IPS DF 6.9 (cell line): ENCODE data around the gene FASN.
"Not testable (repeated sequence)": the region's sequence is repeated elsewhere in the genome, so short reads cannot be mapped to it uniquely, and the experiment has no call there.

ENCODE experiments used
- DNase-seq: peaks from one replicate; pipeline ENCODE4 v3.0.0-alpha.2; 2013; ENCODE audit warnings: low read depth, low spot score
- H3K27ac ChIP-seq: one replicate; pipeline ENCODE4 v1.5.1; 2013; ENCODE audit warnings: low read length, control low read depth
- H3K27me3 ChIP-seq: 2 replicates; pipeline ENCODE4 v1.6.1; 2013; ENCODE audit warnings: mild to moderate bottlenecking, low read length; ENCODE audit not compliant: control insufficient read depth, insufficient read depth
- H3K36me3 ChIP-seq: 2 replicates; pipeline ENCODE4 v1.6.1; 2013; ENCODE audit warnings: low read length; ENCODE audit not compliant: control insufficient read depth, insufficient read depth
- H3K4me1 ChIP-seq: 2 replicates; pipeline ENCODE4 v1.6.1; 2013; ENCODE audit warnings: low read length; ENCODE audit not compliant: control insufficient read depth, insufficient read depth
- H3K4me3 ChIP-seq: 2 replicates; pipeline ENCODE4 v1.5.1; 2013; ENCODE audit warnings: mild to moderate bottlenecking, low read length
- H3K9me3 ChIP-seq: 2 replicates; pipeline ENCODE4 v1.6.1; 2013; ENCODE audit warnings: low read length, inconsistent platforms; ENCODE audit not compliant: control insufficient read depth, insufficient read depth
- WGBS: extraction: QIAGEN DNeasy Blood & Tissue Kit; methylation state at CpG from one replicate; pipeline ENCODE4 v1.1.7; 2013; ENCODE audit warnings: mixed read lengths, missing lambda C conversion rate; ENCODE audit not compliant: insufficient read length, insufficient coverage; 5-methylcytosine and 5-hydroxymethylcytosine counted together

The FASN gene

DNA sequence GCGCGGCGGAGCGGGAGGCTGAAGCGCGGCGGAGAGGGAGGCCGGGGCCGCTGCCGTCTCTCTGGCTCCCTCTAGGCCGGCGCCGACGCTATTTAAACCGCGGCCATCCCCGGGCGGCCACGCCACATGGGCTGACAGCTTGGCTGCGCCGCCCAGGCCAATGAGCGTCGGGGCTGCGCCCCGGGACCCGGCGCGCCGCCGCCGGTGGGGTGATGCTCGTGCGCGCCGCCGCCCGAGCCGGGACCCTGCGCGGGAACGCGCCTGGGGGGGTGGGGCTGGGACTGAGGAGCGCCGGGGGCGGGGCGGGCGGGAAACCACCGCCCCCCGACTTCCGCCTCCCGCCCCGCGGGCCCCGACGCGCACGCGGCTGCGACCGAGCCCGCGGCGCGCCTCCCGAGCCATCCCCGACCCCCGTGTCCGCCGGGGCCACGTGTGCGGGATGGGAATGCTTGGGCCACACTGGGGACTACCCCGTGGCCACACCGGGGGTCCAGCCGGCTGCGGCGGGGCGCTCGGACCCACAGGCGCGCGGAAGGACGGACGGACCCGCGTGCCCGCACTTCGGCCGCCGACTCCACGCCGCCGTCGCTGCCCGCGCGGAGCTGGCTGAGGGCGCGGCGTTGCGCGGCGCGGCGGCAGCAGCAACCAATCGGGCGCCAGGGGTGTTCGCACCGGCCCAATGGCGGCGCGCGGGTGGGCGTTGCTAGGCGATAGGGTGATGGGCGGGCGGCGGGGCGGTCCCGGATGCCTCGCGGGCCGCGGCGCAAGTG is at the start of gene FASN:
Gene FASN, minus strand, starts transcription at position 68 of the 770 bp plus-strand sequence. CDS start 1,791 bp downstream, outside the sequence.
- peak; percentile 76 for DNase-seq
- Histone ChIP-seq H3K27me3 (no peaks in the 10 kb centered on the region), H3K27ac (no peak within 1 kb of the TSS), H3K4me3 (peak within 1 kb of the TSS; percentile 78), H3K9me3 (no peaks in the 10 kb centered on the region), H3K4me1 (peaks cover 20% of the 10 kb centered on the region), H3K36me3 (peaks cover 24% of the 10 kb centered on the region)
- WGBS = no CpG with 5 or more reads among the region's 124 CpGs

DNA sequence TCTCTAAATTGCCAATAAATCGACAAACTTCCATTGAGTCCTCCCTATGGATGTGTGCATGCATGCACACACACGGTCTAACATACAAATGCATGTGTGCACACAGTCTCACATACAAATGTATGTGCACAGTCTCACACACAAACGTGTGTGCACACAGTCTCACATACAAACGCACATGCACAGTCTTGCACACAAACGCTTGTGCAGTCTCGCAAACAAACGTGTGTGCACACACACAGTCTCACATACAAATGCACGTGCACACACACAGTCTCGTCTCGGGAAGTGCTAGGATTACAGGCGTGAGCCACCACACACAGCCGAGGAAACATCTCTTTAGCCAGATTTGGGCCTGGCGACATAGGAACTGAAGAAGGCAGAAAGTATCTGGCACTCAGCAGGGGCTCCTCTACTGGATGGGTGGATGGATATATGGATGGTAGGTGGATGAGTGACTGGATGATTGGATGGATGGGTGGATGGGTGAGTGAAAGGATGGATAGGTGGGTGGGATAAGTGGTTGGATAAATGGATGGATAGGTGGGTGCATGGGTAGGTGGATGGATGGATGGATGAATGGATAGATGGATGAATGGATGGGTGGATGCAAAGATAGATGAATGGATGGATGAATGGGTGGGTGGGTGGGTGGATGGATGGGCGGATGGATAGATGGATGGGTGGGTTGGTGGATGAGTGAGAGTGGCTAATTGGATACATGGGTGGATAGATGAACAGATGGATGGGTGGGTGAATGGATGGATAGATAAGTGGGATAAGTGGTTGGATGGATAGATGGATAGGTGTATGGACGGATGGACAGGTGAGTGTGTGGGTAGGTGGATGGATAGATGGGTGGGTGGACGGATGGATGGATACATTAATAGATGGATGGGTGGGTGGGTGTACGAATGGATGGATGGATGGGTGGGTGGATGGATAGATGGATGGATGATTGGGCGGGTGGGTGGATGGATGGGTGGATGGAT is 48.9 kb upstream of the FASN start:
- Histone ChIP-seq H3K9me3 (no peaks in the 10 kb centered on the region), H3K27me3 (no peaks in the 10 kb centered on the region), H3K4me1 (no peaks in the 10 kb centered on the region), H3K36me3 (no peaks in the 10 kb centered on the region), H3K4me3 (no peak overlapping the region), H3K27ac (no peak overlapping the region)
- DNase-seq = no peak
- 100% methylated on average over 3 of the region's 18 CpGs for WGBS

DNA sequence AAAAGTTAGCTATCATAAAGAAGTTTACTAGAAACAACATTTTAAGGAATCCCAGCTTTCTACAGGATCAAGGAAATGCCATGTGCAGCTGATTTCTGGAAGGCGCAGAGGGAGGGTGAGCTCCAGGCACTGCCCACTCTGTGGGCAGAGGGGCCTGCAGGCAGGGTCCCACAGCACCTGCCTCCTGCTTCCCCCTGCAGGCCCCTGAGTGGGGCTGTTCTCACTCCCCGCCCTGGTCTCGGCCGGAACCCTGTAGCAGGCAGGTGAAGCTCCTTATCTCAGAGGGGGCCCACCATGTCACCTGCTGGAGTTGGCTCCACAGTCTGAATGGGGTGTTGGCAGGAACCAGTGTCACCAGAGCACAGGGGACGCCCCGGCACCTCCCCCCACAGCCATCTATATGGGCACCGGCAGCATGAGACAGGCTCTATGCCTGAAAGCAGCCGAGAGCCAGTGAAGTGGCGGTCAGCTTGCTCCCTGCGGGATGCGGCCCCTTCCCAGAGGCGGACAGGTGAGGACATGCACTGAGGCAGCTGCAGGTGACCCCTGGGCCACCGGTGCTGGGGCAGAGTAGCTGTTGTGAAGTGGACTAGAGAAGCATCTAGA is 47.6 kb upstream of the FASN start:
- H3K4me3 ChIP-seq = no peak overlapping the region
- no peak for DNase-seq
- no peaks in the 10 kb centered on the region for H3K9me3 ChIP-seq
- H3K36me3 ChIP-seq = no peaks in the 10 kb centered on the region
- H3K4me1 ChIP-seq = no peaks in the 10 kb centered on the region
- WGBS = no CpG with 5 or more reads among the region's 13 CpGs
- no peaks in the 10 kb centered on the region for H3K27me3 ChIP-seq
- H3K27ac ChIP-seq = no peak overlapping the region

DNA sequence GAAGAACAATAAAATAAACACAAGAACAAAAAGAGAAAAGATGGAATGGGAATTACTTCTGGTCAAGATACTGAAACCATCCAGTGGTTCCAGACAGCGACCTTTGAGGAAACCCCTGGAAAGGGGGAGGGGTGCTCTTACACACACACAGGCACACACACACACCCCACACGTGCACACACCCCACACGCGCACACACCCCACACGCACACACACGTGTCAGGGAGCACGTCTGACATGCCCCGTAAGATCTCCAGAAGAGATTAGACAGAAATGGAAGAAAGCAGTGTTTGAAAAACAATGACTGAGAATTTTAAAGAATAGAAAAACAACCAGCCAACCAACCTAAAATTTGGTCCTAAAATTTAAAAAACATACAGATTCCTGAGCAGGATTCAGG is 45.3 kb upstream of the FASN start:
- Histone ChIP-seq H3K9me3 (no peaks in the 10 kb centered on the region), H3K36me3 (no peaks in the 10 kb centered on the region), H3K4me1 (no peaks in the 10 kb centered on the region), H3K4me3 (no peak overlapping the region), H3K27me3 (no peaks in the 10 kb centered on the region), H3K27ac (no peak overlapping the region)
- no CpG with 5 or more reads among the region's 8 CpGs for WGBS
- DNase-seq = no peak

DNA sequence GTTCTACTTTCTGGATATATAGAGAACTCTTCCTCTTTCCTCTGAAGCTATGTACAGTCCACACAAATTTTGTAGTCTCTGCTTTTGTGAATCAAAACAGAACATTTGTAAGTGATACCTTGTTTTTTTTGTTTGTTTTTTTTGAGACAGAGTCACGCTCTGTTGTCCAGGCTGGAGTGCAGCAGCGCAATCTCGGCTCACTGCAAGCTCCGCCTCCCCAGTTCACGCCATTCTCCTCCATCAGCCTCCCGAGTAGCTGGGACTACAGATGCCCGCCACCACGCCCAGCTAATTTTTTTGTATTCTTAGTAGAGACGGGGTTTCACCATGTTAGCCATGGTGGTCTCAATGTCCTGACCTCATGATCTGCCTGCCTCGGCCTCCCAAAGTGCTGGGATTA is 41.9 kb upstream of the FASN start:
- not testable (repeated sequence) for H3K4me1 ChIP-seq, H3K4me3 ChIP-seq, H3K36me3 ChIP-seq, H3K9me3 ChIP-seq, DNase-seq, H3K27ac ChIP-seq, H3K27me3 ChIP-seq
- WGBS = no CpG with 5 or more reads among the region's 10 CpGs

- Histone ChIP-seq H3K27ac (no peak overlapping the region), H3K4me3 (no peak overlapping the region), H3K36me3 (no peaks in the 10 kb centered on the region), H3K9me3 (no peaks in the 10 kb centered on the region), H3K4me1 (no peaks in the 10 kb centered on the region), H3K27me3 (no peaks in the 10 kb centered on the region)
- 100% methylated on average over 1 of the region's 28 CpGs for WGBS
- DNase-seq = no peak
These were observed 40.5 kb upstream of the FASN start for GRCh38 chr17:82138511-82138992.

DNA sequence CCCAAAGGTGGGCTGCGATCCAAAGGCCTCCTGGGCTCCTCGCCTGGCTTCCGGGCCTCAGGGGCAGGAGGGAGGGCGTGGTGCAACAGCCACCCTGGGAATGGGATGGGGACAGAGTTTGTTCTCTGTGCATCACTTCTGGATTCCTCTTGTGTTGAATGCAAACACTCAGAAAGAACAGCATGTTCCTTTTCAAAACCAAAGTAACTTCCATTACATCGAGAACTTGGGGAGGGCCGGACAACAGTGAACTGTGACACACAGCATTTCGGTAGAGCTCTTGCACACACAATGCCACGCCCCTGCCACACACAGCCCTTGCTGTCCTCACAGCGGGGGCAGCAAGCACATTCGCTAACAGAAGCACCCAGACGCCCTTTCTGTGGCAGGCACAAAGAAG is 36.1 kb upstream of the FASN start:
- no CpG with 5 or more reads among the region's 11 CpGs for WGBS
- Histone ChIP-seq H3K36me3 (no peaks in the 10 kb centered on the region), H3K27me3 (no peaks in the 10 kb centered on the region), H3K9me3 (no peaks in the 10 kb centered on the region), H3K4me1 (no peaks in the 10 kb centered on the region), H3K27ac (no peak overlapping the region), H3K4me3 (no peak overlapping the region)
- no peak for DNase-seq

- DNase-seq, H3K4me1 ChIP-seq, H3K9me3 ChIP-seq, H3K4me3 ChIP-seq, H3K27ac ChIP-seq, H3K27me3 ChIP-seq, H3K36me3 ChIP-seq: not testable (repeated sequence)
- no CpG with 5 or more reads among the region's 8 CpGs for WGBS
These were observed 35.3 kb upstream of the FASN start for GRCh38 chr17:82133166-82133953.

- WGBS = no CpG with 5 or more reads among the region's 4 CpGs
- H3K4me1 ChIP-seq = no peaks in the 10 kb centered on the region
- H3K27me3 ChIP-seq = no peaks in the 10 kb centered on the region
- H3K27ac ChIP-seq = no peak overlapping the region
- no peak overlapping the region for H3K4me3 ChIP-seq
- H3K9me3 ChIP-seq = no peaks in the 10 kb centered on the region
- DNase-seq = no peak
- no peaks in the 10 kb centered on the region for H3K36me3 ChIP-seq
These were observed 31.1 kb upstream of the FASN start for GRCh38 chr17:82129095-82129494.
